ENCODE data around the gene JUP.

DNA sequence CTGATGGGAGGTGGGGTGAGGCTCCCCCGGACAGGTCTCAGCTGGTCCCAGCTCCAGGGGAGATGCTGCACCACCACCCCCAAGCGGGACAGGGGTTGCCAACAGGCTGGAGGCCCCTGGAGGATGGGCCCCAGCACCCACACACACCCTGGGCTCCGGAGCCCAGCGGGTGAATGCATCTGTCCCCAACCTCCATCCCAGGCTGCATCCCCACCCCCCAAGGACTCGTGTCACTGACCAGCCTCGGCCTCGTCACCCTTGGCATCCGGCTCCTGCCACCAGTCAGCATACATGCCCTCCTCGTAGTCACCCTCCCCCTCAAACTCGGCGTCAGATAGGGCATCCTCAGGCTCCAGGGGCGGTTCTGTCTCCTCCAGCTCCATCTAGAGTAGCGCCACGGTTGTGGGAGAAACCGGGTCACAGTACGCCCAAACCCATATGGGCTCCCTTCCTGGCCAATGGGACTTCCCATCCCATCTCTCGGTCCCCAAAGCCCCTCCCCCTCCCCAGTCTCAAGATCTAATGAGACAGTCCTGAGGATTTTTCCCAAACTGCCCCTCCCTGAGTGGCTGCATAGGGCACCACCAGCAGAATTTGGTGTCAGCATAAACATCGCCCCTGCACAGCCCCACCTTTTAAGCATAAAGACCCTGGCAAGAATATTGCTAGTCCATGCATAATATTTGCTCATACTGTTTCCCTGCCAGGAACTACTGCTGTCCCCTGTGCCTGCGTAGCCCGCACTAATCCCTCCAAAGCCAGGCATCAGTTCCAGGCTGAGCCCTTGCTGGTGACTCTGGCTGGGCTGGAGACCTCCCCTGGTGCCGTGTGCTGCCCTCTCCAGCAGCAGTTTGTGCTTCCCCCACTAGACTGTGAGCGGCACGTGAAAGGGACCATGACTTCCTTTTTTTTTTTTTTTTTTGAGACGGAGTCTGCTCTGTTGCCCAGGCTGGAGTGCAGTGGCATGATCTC is 16.8 kb upstream of the JUP start:
- no peak for TF ChIP-seq LEF1 (IDR thresholded peaks at IDR 0.05; ENCODE audit: borderline replicate concordance)
- no peak for TF ChIP-seq FOXK2 (IDR thresholded peaks at IDR 0.05)
- TF ChIP-seq TARDBP (IDR thresholded peaks at IDR 0.05), result no peak
- no peak for TF ChIP-seq NFRKB (IDR thresholded peaks at IDR 0.05)
- TF ChIP-seq SP1 (IDR thresholded peaks at IDR 0.05), result no peak
- TF ChIP-seq PKNOX1 (IDR thresholded peaks at IDR 0.05), result no peak
- TF ChIP-seq SUZ12 (IDR thresholded peaks at IDR 0.05), result no peak
